Activated CD4-positive, alpha-beta T cell treated with anti-CD3 and anti-CD28 coated beads, Interleukin-2, amount 50 U/mL, for 16 hours (primary cell): ENCODE data around the gene CLSTN2.

ENCODE experiments used
- DNase-seq: peaks from one replicate; pipeline ENCODE4 v3.0.0-alpha.2; 2020

The CLSTN2 gene

GRCh38 chr3:139944256-139944910 lies 9.4 kb downstream of the CLSTN2 start:
- DNase-seq, result no peak

DNA sequence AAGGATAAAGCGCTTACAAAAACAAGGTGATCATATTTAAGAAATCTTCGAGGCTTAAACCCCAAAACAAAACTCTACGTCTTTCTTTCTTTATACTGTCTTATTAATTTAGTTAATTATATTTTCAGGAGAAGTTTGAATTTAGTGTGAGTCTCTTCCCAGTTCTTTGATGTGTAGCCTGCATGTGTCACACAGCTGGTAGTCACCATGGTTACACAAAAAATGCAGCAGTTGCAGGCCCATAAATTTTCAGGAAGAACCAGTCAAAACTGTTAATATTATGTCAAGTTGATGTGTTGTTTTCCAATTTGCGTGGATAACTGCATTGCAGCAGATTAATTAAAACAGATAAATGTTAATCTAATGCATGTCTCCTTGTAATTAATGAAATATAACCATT lies 10.4 kb downstream of the CLSTN2 start:
- no peak for DNase-seq

DNA sequence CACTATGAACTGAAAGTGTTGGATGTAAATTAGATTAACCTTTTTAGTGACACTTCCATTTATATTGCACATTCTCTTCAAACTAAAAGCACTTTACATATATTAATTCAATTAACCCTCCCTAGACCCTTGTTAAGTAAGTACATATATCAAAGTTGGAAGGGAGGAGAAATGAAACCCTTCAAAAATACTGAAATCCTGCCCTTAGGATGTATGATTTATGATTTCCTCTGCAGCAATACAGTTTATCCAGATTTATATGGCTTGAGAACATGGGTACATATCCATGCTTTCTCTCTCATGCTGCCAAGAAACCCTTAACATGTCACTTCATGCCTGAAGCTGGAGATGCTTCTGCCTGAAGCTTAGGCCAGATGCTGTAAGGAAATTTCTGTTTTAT lies 11.0 kb downstream of the CLSTN2 start:
- DNase-seq, result no peak

DNA sequence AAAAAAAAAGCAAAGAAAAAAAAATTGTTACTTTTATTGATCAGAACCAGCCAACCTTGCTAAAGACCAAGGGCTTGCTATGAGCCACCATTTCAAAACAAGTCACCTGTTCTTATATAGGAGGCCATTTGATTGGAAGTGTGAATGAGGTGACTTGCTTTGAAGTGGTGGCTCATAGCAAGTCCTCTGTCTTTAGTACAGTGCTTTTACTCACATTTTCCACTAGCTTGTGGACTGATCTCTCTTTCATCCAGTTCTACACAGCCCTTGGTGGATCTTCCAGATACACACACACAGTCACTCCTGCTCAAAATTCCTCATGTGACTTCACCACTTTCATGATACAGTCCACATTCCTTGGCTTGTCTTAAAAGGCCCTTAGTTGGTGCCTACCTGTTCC lies 13.5 kb downstream of the CLSTN2 start:
- DNase-seq, result no peak

DNA sequence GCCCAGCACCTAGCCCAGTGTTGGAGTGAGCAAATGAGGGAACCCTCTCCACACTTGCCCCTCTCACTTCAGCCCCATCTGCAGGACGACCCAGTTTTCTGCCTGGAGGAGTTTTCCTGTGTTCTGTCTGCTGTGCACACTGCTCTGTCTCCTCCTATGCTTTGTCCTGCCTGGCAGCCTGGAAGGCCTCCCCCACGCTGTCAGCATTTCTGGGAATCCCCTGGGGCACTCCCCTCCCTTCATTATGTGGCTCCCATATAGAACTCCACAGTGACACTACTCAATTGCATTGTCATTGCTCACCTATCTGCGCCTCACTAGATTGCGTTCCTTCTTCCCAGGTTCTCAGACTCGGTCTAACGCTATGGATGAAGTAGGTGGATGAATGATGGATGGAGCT lies 13.9 kb downstream of the CLSTN2 start:
- no peak for DNase-seq

DNA sequence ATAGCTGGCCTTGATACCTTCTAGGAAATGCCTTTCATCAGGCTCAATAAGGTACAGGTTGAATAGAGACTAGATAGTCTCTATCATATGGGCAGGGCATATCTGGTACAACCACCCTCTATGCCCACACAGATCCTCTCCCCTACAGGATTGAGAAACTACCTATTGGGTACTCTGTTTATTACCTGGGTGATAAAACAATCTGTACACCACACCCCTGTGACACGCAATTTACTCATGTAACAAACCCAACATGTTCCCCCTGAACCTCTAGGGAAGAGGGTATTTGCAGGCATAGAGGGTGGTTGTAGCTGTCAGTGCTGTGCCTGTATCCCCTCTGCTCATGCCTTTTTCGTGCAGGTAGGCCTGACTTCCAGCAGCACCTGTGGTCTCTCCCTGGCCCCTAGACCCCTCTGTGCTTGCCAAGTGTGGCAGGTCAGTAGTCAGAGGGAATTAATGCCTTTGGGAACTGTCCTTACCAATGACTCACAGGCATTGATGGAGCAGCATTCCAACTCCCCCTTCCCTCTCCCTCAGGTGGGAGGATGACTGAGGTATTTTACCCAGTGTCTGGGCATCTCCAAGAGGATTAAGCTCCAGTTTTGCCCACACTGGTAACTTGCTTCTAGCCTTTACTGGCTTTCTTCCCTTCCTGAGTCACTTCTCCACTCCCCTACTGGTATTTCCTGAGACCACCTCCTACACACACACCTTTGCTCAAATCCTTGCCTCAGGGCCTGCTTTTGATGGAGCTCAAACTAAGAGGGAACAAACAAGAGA lies 18.3 kb downstream of the CLSTN2 start:
- no peak for DNase-seq

GRCh38 chr3:139954146-139954860 lies 19.3 kb downstream of the CLSTN2 start:
- no peak for DNase-seq

DNA sequence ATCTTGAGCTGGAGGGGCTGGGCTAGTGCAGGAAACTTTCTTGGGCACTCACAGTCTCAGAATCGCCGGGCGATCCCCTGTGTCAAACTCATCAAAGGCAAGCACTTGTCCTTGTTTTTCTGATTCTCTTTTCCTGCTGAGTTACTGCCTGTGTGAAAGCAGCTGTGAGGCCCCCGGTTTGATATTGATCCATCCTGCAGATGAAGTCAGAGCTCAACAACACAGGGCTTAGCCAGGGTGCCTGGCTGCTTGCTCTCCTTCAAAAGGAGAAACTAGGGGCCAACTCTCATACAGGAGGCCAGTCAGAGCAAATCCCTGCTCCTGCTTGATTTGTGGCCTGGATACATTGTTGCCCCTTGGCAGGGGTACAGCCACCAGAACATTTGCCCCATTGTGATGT lies 22.9 kb downstream of the CLSTN2 start:
- no peak for DNase-seq

- no peak for DNase-seq
Observed at GRCh38 chr3:139969386-139969785, 34.4 kb downstream of the CLSTN2 start.

DNA sequence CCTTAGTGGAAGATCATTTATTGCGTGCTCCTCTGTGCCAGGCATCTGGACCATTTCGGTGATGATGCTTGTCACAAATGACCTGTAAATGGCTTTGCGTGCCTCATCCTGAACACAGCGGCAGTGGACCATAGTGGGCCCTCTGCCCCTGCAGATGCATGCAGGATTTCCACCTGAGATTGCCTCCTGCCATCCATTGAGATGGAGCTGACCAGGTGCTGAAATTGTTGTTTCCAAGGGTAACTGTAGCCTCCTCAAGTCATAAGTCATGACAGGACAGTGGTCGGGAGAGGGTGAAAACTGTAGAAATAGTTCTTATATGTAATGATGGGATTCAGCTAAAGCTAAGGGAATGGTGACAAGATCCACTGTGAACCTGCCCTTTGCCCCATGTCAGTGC lies 35.5 kb downstream of the CLSTN2 start:
- DNase-seq, result no peak

DNA sequence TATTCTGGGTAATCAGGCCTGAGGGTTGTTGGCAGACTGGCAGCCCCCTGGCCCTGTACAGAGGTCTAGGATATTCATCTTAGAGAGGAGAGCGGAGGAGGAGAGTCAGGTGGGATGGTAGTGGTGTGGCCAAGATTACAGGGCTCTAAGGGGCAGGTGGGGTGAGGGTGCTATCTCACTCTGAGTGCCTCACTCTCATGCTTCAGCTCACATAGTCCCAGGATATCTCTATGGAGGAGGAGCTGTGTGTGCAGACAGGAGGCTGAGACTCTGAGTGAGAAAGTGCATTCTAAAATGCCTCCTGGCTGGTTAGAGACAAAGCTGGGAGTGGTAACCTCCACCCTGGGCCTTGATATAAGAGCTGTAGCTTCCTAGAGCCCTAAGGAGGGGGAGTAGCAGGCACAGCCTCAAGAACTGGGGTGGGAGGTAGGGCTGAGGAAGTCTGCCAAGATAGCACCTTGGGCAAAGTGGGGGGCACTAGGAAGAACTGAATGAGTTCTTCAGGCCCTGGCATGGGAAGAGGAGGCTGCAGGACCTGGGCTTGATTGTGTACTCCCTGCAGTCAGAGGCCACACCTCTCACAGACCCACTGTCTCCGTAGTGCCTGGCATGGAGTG lies 39.9 kb downstream of the CLSTN2 start:
- DNase-seq, result no peak

GRCh38 chr3:139975594-139976365 lies 40.8 kb downstream of the CLSTN2 start:
- no peak for DNase-seq

DNA sequence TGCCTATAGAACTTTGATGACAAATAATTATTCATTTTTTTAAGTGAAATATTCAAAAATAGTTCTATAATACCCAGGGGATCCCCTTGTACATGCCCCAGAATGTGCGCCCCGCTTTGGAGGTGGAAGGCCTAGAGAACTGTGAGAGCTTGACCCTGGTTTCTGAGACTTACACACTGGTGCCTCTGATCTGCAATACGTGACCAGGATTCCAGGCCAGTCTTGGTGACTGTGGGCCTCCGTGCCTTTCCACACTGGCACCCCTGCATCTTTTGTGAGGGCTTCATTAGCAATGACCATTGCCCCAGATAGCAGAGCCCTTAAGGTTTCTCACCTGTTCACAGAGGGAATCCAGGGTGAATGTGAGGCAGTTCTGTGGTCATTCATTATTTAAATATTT lies 44.0 kb downstream of the CLSTN2 start:
- DNase-seq, result no peak

- no peak for DNase-seq
Observed at GRCh38 chr3:139979991-139980390, 45.0 kb downstream of the CLSTN2 start.

GRCh38 chr3:139982404-139982803 lies 47.4 kb downstream of the CLSTN2 start:
- DNase-seq, result no peak

- DNase-seq, result no peak
Observed at GRCh38 chr3:139985576-139985975, 50.6 kb downstream of the CLSTN2 start.

- DNase-seq, result no peak
Observed at GRCh38 chr3:139987908-139988307, 52.9 kb downstream of the CLSTN2 start.

- no peak for DNase-seq
Observed at GRCh38 chr3:139988472-139989156, 53.6 kb downstream of the CLSTN2 start.

GRCh38 chr3:139994891-139995290 lies 59.9 kb downstream of the CLSTN2 start:
- no peak for DNase-seq

- DNase-seq, result no peak
Observed at GRCh38 chr3:140004271-140004670, 69.3 kb downstream of the CLSTN2 start.

DNA sequence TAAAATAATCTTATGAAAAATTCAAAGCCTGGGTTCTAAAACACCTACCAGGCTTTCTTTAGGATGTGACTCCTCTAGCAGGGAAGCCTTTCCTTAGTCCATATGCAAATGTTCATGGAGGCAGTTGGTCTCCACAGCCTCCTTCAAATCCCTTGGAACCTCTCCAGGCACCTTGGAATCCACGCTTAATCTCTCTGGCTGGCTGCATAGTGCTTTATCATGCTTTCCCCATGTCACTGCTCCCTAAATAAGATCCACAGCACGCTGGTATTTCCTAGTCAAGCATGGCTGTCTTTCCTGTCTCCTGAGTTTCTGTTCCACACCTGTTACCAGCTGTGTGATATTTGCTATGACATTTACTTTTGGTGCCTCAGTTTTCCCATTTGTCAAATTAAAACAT lies 71.3 kb downstream of the CLSTN2 start:
- DNase-seq, result no peak

- DNase-seq, result no peak
Observed at GRCh38 chr3:140007081-140007480, 72.1 kb downstream of the CLSTN2 start.
